ENCODE data around the gene GOLGA6L9.
"Not testable (repeated sequence)": the region's sequence is repeated elsewhere in the genome, so short reads cannot be mapped to it uniquely, and the experiment has no call there.

Gene GOLGA6L9

DNA sequence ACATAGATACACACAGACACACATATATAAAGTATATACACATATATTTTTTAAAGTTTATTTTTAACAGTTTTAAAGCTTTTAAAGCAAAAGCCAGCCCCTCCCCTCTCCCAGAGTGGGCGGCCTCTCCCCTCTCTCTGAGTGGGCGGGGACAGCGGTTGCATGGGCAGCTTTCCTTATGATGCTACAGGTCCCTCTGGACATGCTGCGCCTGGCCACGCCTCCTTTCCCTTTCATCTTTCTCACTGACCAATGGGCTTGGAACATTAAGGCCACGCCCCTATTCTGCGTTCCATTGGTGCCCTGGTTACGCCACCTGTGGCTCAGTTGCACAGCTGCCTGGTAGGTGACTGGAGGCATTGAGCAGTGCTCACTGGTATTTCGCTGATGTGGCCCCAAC is at the start of gene GOLGA6L9:
TSS of gene GOLGA6L9 (plus strand) at position 124 of the 400 bp plus-strand sequence. CDS start at position 388, 264 bp downstream.
- DNase-seq: not testable (repeated sequence)

GRCh38 chr15:82381330-82381955 is 48.2 kb upstream of the GOLGA6L9 start:
- not testable (repeated sequence) for DNase-seq

- DNase-seq: not testable (repeated sequence)
Observed at GRCh38 chr15:82387209-82387608, 42.4 kb upstream of the GOLGA6L9 start.

- DNase-seq: not testable (repeated sequence)
Observed at GRCh38 chr15:82390152-82390551, 39.5 kb upstream of the GOLGA6L9 start.

GRCh38 chr15:82392077-82392476 is 37.5 kb upstream of the GOLGA6L9 start:
- DNase-seq: not testable (repeated sequence)

DNA sequence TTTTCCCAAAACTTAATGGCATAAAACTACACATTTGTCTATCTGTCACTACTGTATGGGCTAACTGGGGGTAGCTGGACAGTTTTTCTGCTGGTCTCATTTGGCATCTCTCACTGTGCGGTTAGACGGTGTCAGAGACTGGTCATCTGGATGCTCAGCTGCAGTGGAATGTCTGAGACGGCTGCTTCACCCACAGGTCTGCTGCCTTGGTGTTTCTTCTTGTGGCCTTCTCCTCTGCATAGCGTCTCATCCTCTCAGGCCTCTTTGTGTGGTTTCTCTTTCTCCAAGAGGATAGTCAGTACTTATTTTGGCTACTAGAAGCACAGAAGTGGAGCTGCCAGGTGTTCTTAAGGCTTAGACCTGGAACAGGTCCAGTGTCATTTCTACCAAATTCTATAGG is 35.9 kb upstream of the GOLGA6L9 start:
- no peak for DNase-seq

DNA sequence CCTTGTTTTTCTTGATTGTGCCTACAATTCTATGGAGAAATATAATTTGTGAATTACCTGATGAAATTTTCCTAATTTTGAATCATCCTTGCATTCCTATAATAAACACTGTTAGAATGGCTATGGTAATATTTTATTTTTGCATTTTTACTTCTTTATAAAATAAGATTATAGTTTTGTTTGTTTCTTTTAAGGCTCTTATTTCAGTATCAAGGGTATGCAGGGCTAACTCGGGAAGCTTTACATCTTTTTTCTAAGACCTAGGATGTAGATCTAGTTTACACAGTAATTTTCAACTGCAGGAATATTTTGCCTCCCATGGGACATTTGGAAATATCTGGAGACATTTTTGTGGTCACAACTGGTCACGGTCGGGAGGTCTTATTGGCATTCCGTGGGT is 33.8 kb upstream of the GOLGA6L9 start:
- not testable (repeated sequence) for DNase-seq

- DNase-seq: no peak
Observed at GRCh38 chr15:82397817-82398216, 31.8 kb upstream of the GOLGA6L9 start.

DNA sequence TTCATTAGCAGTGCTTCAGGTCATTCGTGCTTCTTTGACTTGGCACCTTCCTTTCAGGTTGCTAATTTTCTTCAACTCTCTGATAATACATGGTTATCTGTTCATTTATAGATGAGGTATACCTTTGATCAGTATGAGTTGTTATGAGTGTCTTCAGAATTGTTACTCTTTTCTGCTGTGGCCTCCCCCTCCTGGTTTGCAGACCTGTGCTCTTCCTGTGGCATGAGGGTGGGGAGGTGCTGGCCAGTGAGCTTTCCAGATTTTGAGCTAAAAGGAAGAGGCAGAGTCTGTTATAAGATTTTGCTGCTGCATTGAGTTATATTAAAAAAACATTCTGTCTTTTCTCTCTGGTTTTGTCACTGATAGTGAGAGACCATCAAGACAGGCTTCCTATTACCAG is 30.8 kb upstream of the GOLGA6L9 start:
- DNase-seq: no peak

DNA sequence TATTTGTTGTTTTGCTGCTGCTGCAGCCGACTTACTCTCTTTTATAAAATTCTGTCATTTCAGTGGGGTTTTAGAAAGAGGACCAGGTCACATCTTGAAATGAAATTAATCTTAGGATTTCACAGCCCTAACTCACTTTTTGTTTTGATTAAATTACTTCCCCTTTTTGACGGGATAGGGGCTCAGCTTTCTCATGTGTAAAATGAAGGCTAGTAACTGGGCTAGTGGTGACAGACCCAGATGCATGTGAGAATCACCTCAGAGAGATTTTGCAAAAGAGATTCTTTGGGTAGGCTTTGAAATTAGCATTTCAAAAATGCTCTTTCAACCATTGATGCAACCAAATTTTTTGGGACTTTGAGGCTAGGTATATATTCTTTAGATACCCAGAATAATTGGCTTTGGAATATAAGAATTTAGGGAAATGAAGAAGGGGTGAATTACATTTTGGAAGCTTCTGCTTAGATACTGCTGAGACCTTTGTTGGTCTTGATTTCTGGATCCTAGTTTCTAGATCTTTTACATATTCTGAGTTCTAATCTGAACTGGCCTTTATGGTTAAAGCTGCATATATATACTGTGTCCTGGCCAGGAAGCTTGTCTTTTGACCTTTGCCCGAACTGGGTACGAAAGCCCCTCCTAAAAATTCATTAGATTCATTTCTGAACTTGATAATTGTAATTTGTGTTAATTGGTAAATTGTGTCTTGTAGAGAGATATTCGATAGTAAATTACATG is 30.1 kb upstream of the GOLGA6L9 start:
- not testable (repeated sequence) for DNase-seq

DNA sequence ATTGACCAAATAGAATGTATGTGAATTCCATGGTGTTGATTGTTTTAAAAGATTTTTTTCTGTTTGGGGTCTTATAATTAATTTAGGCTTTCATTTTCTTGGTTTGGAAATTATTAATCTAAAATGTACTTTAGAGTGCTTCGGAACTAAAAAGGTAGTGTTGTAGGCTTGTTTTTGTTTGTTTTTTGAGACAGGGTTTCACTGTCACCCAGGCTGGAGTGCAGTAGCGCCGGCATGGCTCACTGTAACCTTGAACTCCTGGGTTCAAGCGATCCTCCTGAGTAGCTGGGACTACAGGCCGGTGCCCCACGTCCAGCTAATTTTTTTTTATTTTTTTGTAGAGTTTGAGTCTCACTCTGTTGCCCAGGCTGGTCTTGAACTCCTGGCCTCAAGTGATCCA is 27.7 kb upstream of the GOLGA6L9 start:
- not testable (repeated sequence) for DNase-seq

- not testable (repeated sequence) for DNase-seq
Observed at GRCh38 chr15:82402341-82402740, 27.3 kb upstream of the GOLGA6L9 start.

DNA sequence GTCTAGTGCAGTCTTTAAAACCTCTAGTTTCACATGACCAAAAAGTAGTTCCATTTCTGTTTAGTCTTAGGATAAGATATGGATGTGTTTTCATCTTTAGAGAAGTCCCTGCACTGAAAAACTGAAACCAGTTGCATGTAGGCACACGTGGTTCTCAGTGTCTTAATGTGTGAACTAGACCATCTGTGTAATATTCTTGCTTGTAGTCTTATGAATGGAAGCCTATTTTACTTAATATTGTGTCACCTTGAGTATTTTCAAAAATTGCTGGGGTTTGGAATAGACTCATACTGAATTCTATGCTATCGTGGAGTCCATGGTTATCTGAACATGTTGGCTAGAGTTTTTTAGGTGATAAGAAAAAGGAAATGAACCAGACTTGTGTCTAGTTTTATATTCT is 23.4 kb upstream of the GOLGA6L9 start:
- DNase-seq: not testable (repeated sequence)

DNA sequence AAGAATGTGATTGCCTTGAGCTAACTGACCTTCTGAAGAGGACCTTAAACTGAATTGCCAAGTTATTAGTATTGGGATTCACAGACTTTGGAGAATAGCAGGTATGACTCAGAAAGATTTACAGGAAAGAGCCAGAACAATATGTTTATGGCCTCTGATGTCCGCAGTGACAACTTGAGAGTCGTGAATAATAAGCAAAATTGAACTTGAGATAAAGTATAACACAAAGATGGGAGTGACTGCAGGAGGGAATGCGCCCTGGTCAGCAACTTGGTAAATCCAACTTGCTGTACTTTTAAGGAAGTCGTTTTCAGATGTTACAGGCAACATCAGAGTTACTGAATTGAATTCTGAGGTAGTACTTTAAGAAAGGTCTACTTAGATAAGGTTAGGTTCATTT is 19.3 kb upstream of the GOLGA6L9 start:
- DNase-seq: not testable (repeated sequence)

DNA sequence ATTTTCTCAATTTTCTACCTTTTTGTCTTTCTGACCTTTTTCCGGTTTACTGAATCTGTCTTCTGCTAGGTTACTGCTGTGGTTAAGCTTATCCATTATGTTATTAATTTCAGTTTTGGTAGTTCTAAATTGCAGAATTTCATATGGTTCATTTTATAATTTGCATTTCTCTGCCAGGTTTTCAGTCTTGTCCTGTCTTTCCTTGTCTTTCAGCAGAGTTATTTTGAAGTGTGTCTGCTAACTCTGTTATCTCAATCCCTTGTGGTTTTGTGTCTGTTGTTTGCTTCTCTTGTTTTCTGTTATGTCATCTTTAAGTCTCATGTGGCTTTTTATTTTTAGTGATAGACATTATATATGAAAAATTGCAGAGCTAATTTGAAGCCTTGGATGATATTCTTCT is 18.0 kb upstream of the GOLGA6L9 start:
- not testable (repeated sequence) for DNase-seq

GRCh38 chr15:82414525-82415191 is 15.0 kb upstream of the GOLGA6L9 start:
- DNase-seq: not testable (repeated sequence)

- not testable (repeated sequence) for DNase-seq
Observed at GRCh38 chr15:82420516-82420915, 9.1 kb upstream of the GOLGA6L9 start.

DNA sequence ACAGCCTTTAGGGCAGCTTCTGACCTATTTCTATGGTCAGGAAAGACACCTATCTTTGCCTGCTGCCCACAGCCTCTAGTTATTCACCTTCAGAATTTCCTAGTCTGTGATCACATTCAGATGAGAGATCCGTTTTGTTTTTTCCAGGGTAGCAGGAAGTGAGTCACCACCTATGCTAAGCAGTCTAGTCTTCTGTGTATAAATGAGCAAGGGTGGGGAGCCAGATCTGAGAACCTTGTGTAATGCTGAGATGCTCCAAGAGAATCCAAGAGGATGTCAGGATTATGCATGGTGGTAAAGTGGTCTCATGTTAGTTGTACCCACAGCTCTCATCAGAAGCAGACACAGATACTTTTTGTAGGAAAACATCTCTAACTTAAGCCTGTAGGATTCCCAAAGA is 8.7 kb upstream of the GOLGA6L9 start:
- not testable (repeated sequence) for DNase-seq

GRCh38 chr15:82427117-82427516 is 2.5 kb upstream of the GOLGA6L9 start:
- not testable (repeated sequence) for DNase-seq

DNA sequence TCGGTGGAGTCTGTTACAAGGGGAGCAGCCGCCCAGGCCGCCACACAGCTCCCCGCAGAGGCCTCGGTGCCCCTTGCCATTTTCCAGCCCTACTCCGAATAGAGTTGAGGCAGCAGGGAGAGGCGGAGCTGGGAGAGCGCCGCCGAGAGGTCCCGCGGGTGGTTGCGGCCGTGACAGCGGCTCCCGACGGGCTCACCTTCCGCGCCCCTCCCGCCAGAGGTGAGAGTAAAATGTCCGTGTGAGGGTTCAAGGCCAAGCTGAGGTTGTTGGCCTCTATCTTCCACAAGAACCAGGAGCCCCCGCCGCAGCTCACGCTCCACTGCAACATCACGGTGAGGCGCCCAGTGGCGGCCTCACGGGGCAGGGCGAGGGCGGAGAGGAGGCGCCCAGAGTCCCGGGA is 15.8 kb downstream of the GOLGA6L9 start:
- not testable (repeated sequence) for DNase-seq

DNA sequence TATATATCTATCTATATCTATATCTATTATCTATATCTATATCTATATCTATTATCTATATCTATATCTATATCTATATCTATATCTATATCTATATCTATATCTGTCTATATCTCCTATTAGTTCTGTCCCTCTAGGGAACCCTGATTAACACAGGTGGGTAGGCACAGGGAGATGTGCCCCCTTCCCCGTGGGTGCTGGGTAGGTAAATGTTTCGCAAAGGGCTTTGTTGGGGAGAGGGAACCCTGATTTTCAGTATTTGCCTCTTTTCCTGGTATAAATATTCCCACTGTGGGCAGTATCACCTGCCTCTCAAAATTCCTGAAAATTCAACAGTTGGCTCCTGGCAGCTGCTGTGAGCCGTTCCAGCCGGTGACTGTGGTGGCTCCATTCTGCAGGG is 27.7 kb downstream of the GOLGA6L9 start:
- not testable (repeated sequence) for DNase-seq

DNA sequence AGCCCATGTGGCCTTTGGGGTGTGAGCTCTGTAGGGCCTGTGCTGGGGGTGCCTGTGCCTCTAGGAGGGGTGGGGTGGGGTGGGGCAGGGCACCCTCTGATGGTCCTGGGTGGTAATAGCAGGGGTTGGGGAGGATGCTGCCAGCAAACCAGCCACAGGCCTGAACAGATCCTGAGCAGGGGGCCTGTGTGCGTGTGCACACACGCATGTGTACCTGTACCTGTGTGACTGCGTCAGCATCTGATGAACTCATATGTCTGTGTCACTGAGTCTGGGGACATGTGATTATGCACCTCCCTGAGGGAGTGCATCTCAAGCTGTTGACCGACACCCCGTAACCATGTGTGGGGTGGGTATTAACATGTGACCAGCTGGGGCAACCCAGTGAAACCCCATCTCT is 36.0 kb downstream of the GOLGA6L9 start:
- not testable (repeated sequence) for DNase-seq

- not testable (repeated sequence) for DNase-seq
Observed at GRCh38 chr15:82468205-82468604, 38.6 kb downstream of the GOLGA6L9 start.

DNA sequence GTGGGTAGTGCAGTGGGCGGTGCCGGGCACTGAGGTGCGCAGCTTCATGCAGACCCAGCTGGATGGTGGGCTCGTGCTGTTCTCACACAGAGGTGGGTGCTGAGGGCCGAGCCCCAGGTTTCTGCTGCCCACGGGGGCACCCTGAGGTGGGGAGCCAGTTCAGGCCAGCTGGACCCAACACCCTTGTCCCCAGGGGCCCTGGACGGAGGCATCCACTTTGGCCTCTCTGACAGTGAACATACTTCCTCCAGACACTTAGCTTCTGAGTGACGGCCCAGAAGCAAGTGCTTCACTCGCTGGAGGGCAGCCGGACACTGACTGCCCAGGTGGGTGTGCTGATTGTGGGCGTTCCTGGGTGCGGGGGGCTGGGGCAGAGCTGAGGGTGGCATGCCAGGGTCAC is 39.8 kb downstream of the GOLGA6L9 start:
- not testable (repeated sequence) for DNase-seq
